Measurements from ENCODE around the gene ZNF511. TPM values are rescaled to one million over a fixed set of nuclear protein-coding genes. Genes with fewer than 3 reads are reported as not detected.

The ZNF511 gene
- total and polyA plus RNA-seq, 2 of the 4 experiments (the other 2 are of a cell fraction), result 13.6 to 32.6 TPM

DNA sequence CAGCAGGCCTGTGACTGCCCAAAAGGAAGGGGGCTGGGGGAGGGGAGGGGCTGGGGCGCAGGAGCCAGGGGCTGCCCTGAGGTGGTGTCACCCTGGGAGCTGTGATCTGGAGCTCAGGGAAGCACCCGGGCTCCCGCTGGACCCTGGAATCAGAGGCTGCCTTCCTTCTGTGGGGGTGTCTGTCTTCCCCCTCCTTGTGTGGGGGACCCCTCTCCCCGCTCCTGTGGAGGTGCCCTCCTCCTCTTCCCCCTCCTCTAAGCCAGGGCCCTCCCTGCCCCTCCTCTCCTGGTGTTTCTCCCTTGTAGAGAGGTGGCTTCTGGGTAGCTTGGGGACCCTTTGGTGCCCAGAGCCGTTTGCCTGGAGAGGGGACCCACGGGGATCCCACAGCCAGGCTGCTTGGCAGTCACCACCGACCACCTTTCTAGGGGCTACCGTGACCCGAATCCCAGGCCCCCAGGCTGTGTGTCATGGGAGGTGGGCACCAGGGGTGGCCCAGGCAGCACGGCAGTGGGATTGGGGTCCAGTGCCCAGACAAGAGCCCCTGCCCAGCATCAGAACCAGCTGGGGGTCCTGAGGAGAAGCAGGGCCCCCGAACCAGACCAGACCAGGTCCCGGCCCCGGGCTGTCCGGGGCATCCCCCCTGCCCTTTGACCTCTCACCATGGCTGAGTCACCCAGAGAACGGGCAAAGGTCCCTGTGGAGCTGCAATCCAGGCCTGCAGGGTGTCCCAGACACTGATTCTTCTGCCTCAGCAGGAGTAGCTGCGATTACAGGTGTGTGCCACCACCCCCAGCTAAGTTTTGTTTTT, 39.2 kb downstream of the ZNF511 start:
- CTCF ChIA-PET, result no interaction called here
- H2AFZ ChIP-seq (replicated peaks; ENCODE audit: low read length, poor library complexity), result no peak overlapping the region
- H2BK5ac ChIP-seq (ENCODE audit: low read depth, low read length, poor library complexity, severe bottlenecking), result no peak overlapping the region
- no peak overlapping the region for H2BK20ac ChIP-seq (ENCODE audit: low read depth, low read length)
- dilution Hi-C loops (cut with HindIII; ENCODE audit: low sequenced_read_pairs, unreplicated experiment) (no loop called here), intact Hi-C loops (cut with micrococcal nuclease) (no loop called here), in situ Hi-C loops (cut with MboI; ENCODE audit: low sequenced_read_pairs) (no loop called here)
- peaks cover 16% of the 10 kb centered on the region for H3K27me3 ChIP-seq (ENCODE audit: control insufficient read depth, insufficient read depth, low read length)
- H3K79me1 ChIP-seq (ENCODE audit: low read depth in 1 of 2, low read length in 2 of 2), result no peaks in the 10 kb centered on the region
- no TSS peak for BruUV-seq (replicated peaks)
- H4K8ac ChIP-seq (ENCODE audit: low read depth in 2 of 2, low read length in 2 of 2), result no peak overlapping the region
- DNase-seq (no peak), ATAC-seq (ENCODE audit: low read depth) (no peak)
- no peak overlapping the region for H3K4me3 ChIP-seq (ENCODE audit: insufficient read depth, low read depth, low read length)
- H2BK15ac ChIP-seq (ENCODE audit: low read depth, low read length), result no peak overlapping the region
- H4K20me1 ChIP-seq (ENCODE audit: insufficient read depth, low read length), result peaks cover 3% of the 10 kb centered on the region; the same call in 1 of the 2 replicates
- H4K91ac ChIP-seq (ENCODE audit: insufficient read depth, low read depth, low read length), result no peak overlapping the region
- H4K5ac ChIP-seq (ENCODE audit: low read depth, low read length), result no peak overlapping the region
- no peak overlapping the region for H2AK9ac ChIP-seq (replicated peaks; ENCODE audit: low read depth, low read length, poor library complexity)
- H3K9me1 ChIP-seq (ENCODE audit: insufficient read depth, low read length), result 0 out of 2 replicates have a peak, but pooled peaks cover 5% of the 10 kb centered on the region
- no peak overlapping the region for H3K4ac ChIP-seq (ENCODE audit: low read depth, low read length)
- no peak overlapping the region for H2AK5ac ChIP-seq (ENCODE audit: low read depth, low read length)
- H3K9me3 ChIP-seq (ENCODE audit: control insufficient read depth, insufficient read depth, low read length), result no peaks in the 10 kb centered on the region
- TF ChIP-seq CEBPB (IDR thresholded peaks at IDR 0.05; ENCODE audit: low read depth, low read length), result no peak
- no peak for TF ChIP-seq CHD1 (IDR thresholded peaks at IDR 0.05; ENCODE audit: low read depth, low read length)
- TF ChIP-seq RCOR1 (IDR thresholded peaks at IDR 0.05; ENCODE audit: insufficient replicate concordance, low read length), result no peak
- H3K18ac ChIP-seq (ENCODE audit: low read depth, low read length), result no peak overlapping the region
- H3K23ac ChIP-seq (ENCODE audit: low read depth, low read length), result no peak overlapping the region
- H2BK120ac ChIP-seq (ENCODE audit: low read depth, low read length), result no peak overlapping the region
- no peak overlapping the region for H3K56ac ChIP-seq (ENCODE audit: extremely low read depth, insufficient read depth, low read length)
- H3K9ac ChIP-seq (ENCODE audit: low read depth, low read length), result no peak overlapping the region
- no peaks in the 10 kb centered on the region for H3K36me3 ChIP-seq (ENCODE audit: control insufficient read depth, insufficient read depth, low read length)
- H3K4me1 ChIP-seq (ENCODE audit: control insufficient read depth, insufficient read depth, low read length), result no peaks in the 10 kb centered on the region
- H3K27ac ChIP-seq (ENCODE audit: insufficient read depth, low read length), result no peak overlapping the region
- 32% methylated on average over 3 of the region's 16 CpGs; no CpG with 5 or more reads in 1 of the 2 experiments for WGBS, 2 experiments (ENCODE audit: extremely low coverage in 2 of 2, insufficient read length in 1 of 2)
- H3K4me2 ChIP-seq (ENCODE audit: low read depth, low read length), result no peak overlapping the region
- POLR2A ChIA-PET (ENCODE audit: unreplicated experiment), result no interaction called here
- H3K14ac ChIP-seq (replicated peaks; ENCODE audit: low read depth, low read length), result no peak overlapping the region
